GM23248 (cell line): Measurements from ENCODE around the gene OR2T2.

Source experiments
- EZH2 ChIP-seq: fragments of 200-600 bp; sonication (generic); IDR thresholded peaks from 2 replicates; pipeline ENCODE4 v1.6.1; 2018; ENCODE audit warnings: antibody characterized with exemption, mild to moderate bottlenecking; ENCODE audit not compliant: insufficient read depth, poor library complexity, severe bottlenecking
- EZH2phosphoT487 ChIP-seq: fragments of 200-600 bp; sonication (generic); IDR thresholded peaks from 2 replicates; pipeline ENCODE4 v1.6.1; 2018; ENCODE audit warnings: antibody characterized with exemption, moderate library complexity, mild to moderate bottlenecking, low read depth; ENCODE audit not compliant: insufficient read depth

- TF ChIP-seq EZH2phosphoT487 (no peak), EZH2 (no peak)
Measured at GRCh38 chr1:248421384-248421783, 24.1 kb upstream of the OR2T2 start.
